Liver (tissue), 3 donors: ENCODE results near the gene HSPG2.

Experiments used
- CTCF ChIP-seq: fragments of 150-350 bp; IDR thresholded peaks from 2 replicates; pipeline ENCODE4 v1.5.1; 2017; ENCODE audit warnings: improper control_type of control experiment, low read depth, low read length; ENCODE audit not compliant: missing input control
- EGR1 ChIP-seq, 2 donors: IDR thresholded peaks; 2 replicates each; pipeline ENCODE4 v1.6.1; 2016 to 2018; ENCODE audit warnings: antibody characterized with exemption in 2 of 2, low read depth in 2 of 2
- JUND ChIP-seq, 2 donors: IDR thresholded peaks; 2 replicates each; pipeline ENCODE4 v1.6.1; 2016; ENCODE audit warnings: antibody characterized with exemption in 2 of 2
- RAD21 ChIP-seq, 2 donors: IDR thresholded peaks; 2 replicates each; pipeline ENCODE4 v1.6.1; 2016; ENCODE audit warnings: antibody characterized with exemption in 2 of 2, mild to moderate bottlenecking in 2 of 2
- REST ChIP-seq: IDR thresholded peaks from 2 replicates; pipeline ENCODE4 v1.6.1; 2016; ENCODE audit warnings: antibody characterized with exemption, mild to moderate bottlenecking
- SP1 ChIP-seq: IDR thresholded peaks from 2 replicates; pipeline ENCODE4 v1.6.1; 2018; ENCODE audit warnings: antibody characterized with exemption, mild to moderate bottlenecking
- TAF1 ChIP-seq: conservative IDR thresholded peaks from 2 replicates; pipeline ENCODE4 v1.6.1; 2016; ENCODE audit warnings: antibody characterized with exemption, mild to moderate bottlenecking
- YY1 ChIP-seq: IDR thresholded peaks from 2 replicates; pipeline ENCODE4 v1.6.1; 2016; ENCODE audit warnings: antibody characterized with exemption, mild to moderate bottlenecking
- ZBTB33 ChIP-seq: IDR thresholded peaks from 2 replicates; pipeline ENCODE4 v1.6.1; 2016; ENCODE audit warnings: antibody characterized with exemption
- TF ChIP-seq, protein P1 (sequence below): IDR thresholded peaks from 2 replicates; pipeline ENCODE4 v1.6.1; 2016; ENCODE audit warnings: antibody characterized with exemption
- donor health status: healthy.
- donor health status: healthy.

- no peak for TF ChIP-seq TAF1
- no peak for TF ChIP-seq CTCF
- no peak for TF ChIP-seq YY1
- TF ChIP-seq REST: no peak
- no peak for TF ChIP-seq JUND (IDR thresholded peaks at IDR 0.05)
- TF ChIP-seq RAD21 (IDR thresholded peaks at IDR 0.05): no peak
- TF ChIP-seq, protein P1, sequence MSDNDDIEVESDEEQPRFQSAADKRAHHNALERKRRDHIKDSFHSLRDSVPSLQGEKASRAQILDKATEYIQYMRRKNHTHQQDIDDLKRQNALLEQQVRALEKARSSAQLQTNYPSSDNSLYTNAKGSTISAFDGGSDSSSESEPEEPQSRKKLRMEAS: no peak
- no peak for TF ChIP-seq EGR1 (IDR thresholded peaks at IDR 0.05; ENCODE audit: low read depth in 2 of 2)
- TF ChIP-seq SP1: no peak
- TF ChIP-seq ZBTB33: no peak
Measured at GRCh38 chr1:21885236-21886037, 51.7 kb downstream of the HSPG2 start.
